ENCODE measurements around the gene SHH.

DNA sequence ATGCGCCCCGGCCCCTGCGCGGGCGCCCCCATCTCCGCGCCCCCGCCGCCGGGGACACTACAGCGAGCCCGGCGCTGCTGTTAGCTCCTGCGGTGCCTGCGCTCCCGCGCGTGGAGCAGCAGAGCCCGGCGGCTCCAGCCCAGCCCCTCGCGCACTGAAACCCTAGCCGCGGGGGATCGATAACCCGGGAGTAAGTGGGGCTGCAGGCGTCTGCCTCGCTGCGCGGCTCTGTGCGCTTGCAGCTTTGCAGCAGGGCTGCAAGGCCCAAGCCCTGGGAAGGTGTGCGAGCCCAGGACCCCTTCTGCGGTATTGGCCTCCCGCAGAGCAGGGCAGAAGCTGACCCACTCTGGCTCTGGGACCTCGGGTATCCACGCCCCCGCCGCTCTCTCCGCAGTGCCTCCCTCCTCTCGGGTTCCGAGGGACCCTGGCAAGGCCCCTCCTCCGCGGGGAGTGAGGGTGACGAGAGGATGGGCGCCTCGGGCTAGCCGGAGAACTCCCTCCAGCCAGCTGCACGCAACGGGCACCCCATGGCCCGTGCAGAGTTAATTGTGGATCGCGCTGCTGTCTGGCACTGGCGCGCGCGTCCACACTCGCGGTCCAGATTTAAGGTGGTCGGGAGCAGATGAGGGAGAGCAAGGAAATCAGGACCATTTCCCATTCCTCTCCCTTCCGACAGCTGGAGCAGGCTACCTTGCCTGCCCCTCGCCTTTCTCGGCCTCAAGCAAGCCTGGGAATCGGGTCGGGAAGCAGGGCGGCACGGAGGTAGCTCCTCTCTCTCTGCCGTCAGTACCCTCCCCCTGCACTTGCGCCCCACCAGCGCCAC, 2.1 kb downstream of the SHH start:
- TF ChIP-seq CTCF (IDR thresholded peaks at IDR 0.05) (no peak), POLR2A (IDR thresholded peaks at IDR 0.05) (no peak), POLR2AphosphoS5 (IDR thresholded peaks at IDR 0.05) (no peak), EP300 (IDR thresholded peaks at IDR 0.05) (no peak)
